Lower leg skin (tissue), 4 donors: ENCODE measurements around the gene SIRT5. TPM values are rescaled to one million over a fixed set of nuclear protein-coding genes. Genes with fewer than 3 reads are reported as not detected.

ENCODE experiments used
- DNase-seq, 2 donors: peaks; one replicate each; pipeline ENCODE4 v3.0.0-alpha.2; 2019; ENCODE audit warnings: low spot score in 2 of 2
- H3K4me3 ChIP-seq: fragments of 200-600 bp; sonication (generic); 2 replicates; pipeline ENCODE4 v1.5.1; 2017; ENCODE audit warnings: mild to moderate bottlenecking, low read depth; ENCODE audit not compliant: poor library complexity, severe bottlenecking
- CTCF ChIP-seq, 3 donors: fragments of 450-650 bp; IDR thresholded peaks; one replicate each; pipeline ENCODE4 v1.5.1; 2016; ENCODE audit warnings: antibody characterized with exemption in 3 of 3, mild to moderate bottlenecking in 3 of 3, moderate library complexity in 2 of 3
- POLR2A ChIP-seq, 2 donors: fragments of 450-650 bp; IDR thresholded peaks; one replicate each; pipeline ENCODE4 v1.6.1; 2016 to 2017; ENCODE audit warnings: antibody characterized with exemption in 2 of 2, mild to moderate bottlenecking in 1 of 2, moderate library complexity in 1 of 2
- WGBS, 2 donors: methylation state at CpG; one replicate each; pipeline ENCODE4 v1.1.5; 2018; 5-methylcytosine and 5-hydroxymethylcytosine counted together
- intact Hi-C: fragments of 100-400 bp; cut with DNase I; formaldehyde crosslinking; loops from one replicate; pipeline ENCODE4 v1.15.0; 2023; ENCODE audit warnings: low total_unique reads
- total RNA-seq, 4 donors: library from RNA; depleted of rRNA; stranded (reverse); fragments of >200 nt; gene quantifications; one replicate each; pipeline ENCODE4 v1.1.0, GENCODE V29; 2016

Gene SIRT5
- total RNA-seq, 4 donors from 2014 or later, result 5.5 to 12.7 (median 5.9) TPM

- H3K4me3 ChIP-seq, result no peak overlapping the region
- TF ChIP-seq POLR2A (IDR thresholded peaks at IDR 0.05), result no peak
- no peak for TF ChIP-seq CTCF (IDR thresholded peaks at IDR 0.05)
- DNase-seq, result no peak
- intact Hi-C loops, result no loop called here
- 66 to 67% methylated on average over 3 of the region's 3 CpGs for WGBS, 2 donors
Observed at GRCh38 chr6:13528232-13528631, 46.2 kb upstream of the SIRT5 start.

GRCh38 chr6:13528777-13529343 is 45.5 kb upstream of the SIRT5 start:
- 71 to 79% methylated on average over 8 of the region's 8 CpGs for WGBS, 2 donors
- TF ChIP-seq POLR2A (IDR thresholded peaks at IDR 0.05) (no peak), CTCF (IDR thresholded peaks at IDR 0.05) (no peak)
- intact Hi-C loops, result no loop called here

GRCh38 chr6:13531956-13532355 is 42.4 kb upstream of the SIRT5 start:
- 71 to 74% methylated on average over 4 of the region's 4 CpGs for WGBS, 2 donors
- DNase-seq, result peak in 1 of 2 donors; percentile 45
- H3K4me3 ChIP-seq, result no peak overlapping the region
- no peak for TF ChIP-seq POLR2A (IDR thresholded peaks at IDR 0.05)
- intact Hi-C loops, result loop anchor here (10.0 kb wide), 1 partner anchor 187 kb away; no protein-coding TSS in a partner anchor

More at GRCh38 chr6:13528777-13529343, 45.5 kb upstream of the SIRT5 start:
- no peak overlapping the region for H3K4me3 ChIP-seq
- DNase-seq, result peak in 1 of 2 donors; percentile 21

GRCh38 chr6:13534536-13534935 is 39.9 kb upstream of the SIRT5 start:
- peak in 1 of 2 donors; percentile 68 for DNase-seq
- no peak overlapping the region for H3K4me3 ChIP-seq
- 66 to 80% methylated on average over 3 of the region's 3 CpGs for WGBS, 2 donors
- no peak for TF ChIP-seq CTCF (IDR thresholded peaks at IDR 0.05)
- intact Hi-C loops, result loop anchor here (10.0 kb wide), 1 partner anchor 190 kb away; no protein-coding TSS in a partner anchor

- WGBS, 2 donors, result 93 to 96% methylated on average over 3 of the region's 3 CpGs
- DNase-seq, result peak in 1 of 2 donors; percentile 7
- TF ChIP-seq POLR2A (IDR thresholded peaks at IDR 0.05) (no peak), CTCF (IDR thresholded peaks at IDR 0.05) (no peak)
- H3K4me3 ChIP-seq, result no peak overlapping the region
- intact Hi-C loops, result loop anchor here (10.0 kb wide), 1 partner anchor 191 kb away; no protein-coding TSS in a partner anchor
Observed at GRCh38 chr6:13535306-13535705, 39.1 kb upstream of the SIRT5 start.

GRCh38 chr6:13536796-13537526 is 37.4 kb upstream of the SIRT5 start:
- TF ChIP-seq CTCF (IDR thresholded peaks at IDR 0.05), result no peak
- no peak for TF ChIP-seq POLR2A (IDR thresholded peaks at IDR 0.05)
- WGBS, 2 donors, result 89 to 90% methylated on average over 4 of the region's 4 CpGs
- intact Hi-C loops, result loop anchor here (10.0 kb wide), 1 partner anchor 192 kb away; no protein-coding TSS in a partner anchor
- no peak overlapping the region for H3K4me3 ChIP-seq
- no peak for DNase-seq
